GM08714 (cell line): ENCODE data around the gene SLIT3.
"Not testable (repeated sequence)": the region's sequence is repeated elsewhere in the genome, so short reads cannot be mapped to it uniquely, and the experiment has no call there.

ENCODE experiments used
- H3K4me3 ChIP-seq: fragments of 200-500 bp; sonication (Bioruptor generic); 2 replicates; pipeline ENCODE4 v1.5.1; 2014; ENCODE audit warnings: mild to moderate bottlenecking, low read length, inconsistent platforms
- ZNF274 ChIP-seq: IDR thresholded peaks from 2 replicates; pipeline ENCODE4 v1.6.1; 2012; ENCODE audit warnings: mild to moderate bottlenecking, low read depth, low read length

Gene SLIT3

DNA sequence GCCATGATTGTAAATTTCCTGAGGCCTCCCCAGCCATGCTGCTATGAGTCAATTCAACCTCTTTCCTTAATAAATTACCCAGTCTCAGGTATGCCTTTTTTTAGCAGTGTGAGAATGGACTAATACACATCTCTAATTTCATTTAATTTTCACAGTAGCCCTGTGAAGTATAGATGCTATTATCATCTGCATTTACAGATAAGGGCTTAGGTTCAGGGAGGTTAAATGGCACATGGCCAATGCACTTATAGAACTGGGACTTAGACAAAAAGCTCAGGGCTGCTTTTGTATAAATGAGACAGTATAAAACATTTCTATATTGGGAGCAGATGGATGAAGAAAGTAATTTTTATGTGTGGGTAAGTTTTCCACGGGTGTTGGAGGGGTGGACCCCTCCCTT, 658.9 kb downstream of the SLIT3 start:
- H3K4me3 ChIP-seq: no peak overlapping the region
- no peak for TF ChIP-seq ZNF274

DNA sequence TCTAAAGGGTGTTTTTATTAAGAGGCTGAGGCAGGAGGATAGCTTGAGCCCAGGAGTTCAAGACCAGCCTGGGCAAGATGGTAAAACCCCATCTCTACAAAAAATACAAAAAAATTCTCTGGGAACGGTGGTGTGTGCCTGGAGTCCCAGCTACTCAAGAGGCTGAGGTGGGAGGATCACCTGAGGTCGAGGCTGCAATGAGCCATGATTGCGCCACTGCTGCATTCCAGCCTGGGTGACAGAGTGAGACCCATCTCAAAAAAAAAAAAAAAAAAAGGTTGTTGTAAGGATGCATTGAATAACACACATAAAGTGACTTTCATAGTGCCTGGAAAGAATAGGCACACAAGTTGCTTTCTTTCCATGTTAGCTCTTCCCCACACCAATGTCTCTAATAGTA, 662.1 kb downstream of the SLIT3 start:
- H3K4me3 ChIP-seq: not testable (repeated sequence)

DNA sequence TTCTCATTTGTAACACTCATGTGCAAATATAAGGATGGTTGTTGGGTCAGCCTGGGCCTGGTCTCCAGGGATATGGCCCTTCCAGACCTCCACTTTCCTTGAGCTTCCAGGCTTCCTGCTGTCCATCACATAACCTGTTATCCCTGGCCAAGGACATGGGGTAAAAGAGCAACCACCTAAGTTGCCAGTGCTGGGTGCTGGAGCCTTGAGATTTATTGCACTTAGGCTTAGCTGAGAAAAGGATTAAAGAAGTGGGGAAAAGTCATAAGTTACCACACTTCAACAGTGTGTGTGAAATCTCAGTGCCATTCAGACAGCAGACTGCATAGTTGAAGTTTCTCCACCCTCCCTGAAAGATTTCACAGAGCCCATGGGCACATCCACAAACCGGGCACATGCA, 663.1 kb downstream of the SLIT3 start:
- no peak for TF ChIP-seq ZNF274

DNA sequence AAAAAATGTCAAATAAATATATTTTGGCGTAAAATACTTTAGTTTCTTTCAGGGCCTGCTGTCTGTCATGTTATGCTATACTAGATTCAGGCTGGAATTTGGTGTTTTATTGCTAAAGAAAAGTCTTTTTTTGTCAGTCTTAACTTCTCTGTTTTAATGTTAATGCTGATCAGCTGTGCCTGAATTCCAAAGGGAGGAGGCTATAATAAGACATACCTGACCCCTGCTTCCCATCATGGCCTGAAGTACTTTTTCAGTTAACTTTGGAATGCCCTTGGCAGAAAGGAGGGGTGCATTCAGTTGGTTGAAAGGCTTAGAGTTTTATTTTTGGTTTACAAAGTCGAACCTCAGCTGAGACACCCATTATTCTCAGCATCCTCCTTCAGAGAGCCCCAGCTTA, 663.7 kb downstream of the SLIT3 start:
- no peak for TF ChIP-seq ZNF274
- no peak overlapping the region for H3K4me3 ChIP-seq

More for the DNA sequence above, 663.1 kb downstream of the SLIT3 start:
- H3K4me3 ChIP-seq: no peak overlapping the region

DNA sequence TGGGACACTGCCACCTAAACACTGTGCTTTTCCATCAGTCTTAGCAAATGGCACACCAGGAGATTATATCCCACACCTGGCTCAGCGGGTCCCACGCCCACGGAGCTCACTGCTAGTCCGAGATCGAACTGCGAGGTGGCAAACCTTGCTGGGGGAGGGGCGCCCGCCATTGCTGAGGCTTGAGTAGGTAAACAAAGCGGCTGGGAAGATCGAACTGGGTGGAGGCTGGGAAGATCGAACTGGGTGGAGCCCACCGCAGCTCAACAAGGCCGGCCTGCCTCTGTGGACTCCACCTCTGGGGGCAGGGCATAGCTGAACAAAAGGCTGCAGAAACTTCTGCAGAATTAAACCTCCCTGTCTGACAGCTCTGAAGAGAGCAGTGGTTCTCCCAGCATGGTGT, 670.0 kb downstream of the SLIT3 start:
- H3K4me3 ChIP-seq: not testable (repeated sequence)

DNA sequence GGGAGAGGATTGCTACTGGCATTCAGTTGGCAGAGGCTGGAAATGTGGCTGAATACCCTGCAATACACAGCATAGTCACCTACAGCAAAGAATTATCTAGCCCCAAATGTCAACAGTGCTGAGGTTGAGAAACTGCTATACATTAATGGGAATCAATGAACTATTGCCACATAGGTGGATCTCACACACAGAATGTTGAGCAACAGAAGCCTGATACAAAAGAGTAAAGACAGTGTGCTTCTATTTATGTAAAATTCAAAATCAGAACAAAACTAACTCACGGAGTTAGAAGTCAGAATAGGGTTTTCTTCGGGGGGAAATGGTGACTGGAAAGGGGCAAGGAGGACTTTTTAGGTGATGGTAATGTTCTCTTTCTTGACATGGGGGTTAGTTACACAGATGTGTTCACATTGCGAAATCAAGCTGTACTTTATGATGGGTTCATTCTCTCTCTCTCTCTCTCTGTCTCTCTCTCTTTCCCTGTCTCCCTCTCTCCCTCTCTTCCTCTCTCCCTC, 676.0 kb downstream of the SLIT3 start:
- no peak overlapping the region for H3K4me3 ChIP-seq
- no peak for TF ChIP-seq ZNF274

DNA sequence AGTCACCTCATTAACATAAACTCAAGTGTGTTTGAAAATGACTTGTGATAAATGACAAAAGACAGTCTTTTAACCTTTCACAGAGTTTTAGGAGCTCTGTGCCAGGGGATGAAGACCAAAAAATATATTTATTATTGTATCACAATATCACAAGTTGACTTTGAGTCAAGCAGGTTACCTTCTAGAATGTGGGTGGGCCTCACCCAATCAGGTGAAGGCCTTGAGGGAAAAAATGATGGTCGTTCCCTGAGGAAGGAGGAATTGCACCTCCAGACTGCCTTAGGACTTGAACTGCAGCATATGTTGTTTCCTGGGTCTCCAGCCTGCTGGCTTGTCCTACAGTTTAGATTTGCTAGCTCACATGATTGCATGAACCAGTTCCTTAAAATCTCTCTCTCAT, 680.1 kb downstream of the SLIT3 start:
- no peak overlapping the region for H3K4me3 ChIP-seq
- TF ChIP-seq ZNF274: no peak

DNA sequence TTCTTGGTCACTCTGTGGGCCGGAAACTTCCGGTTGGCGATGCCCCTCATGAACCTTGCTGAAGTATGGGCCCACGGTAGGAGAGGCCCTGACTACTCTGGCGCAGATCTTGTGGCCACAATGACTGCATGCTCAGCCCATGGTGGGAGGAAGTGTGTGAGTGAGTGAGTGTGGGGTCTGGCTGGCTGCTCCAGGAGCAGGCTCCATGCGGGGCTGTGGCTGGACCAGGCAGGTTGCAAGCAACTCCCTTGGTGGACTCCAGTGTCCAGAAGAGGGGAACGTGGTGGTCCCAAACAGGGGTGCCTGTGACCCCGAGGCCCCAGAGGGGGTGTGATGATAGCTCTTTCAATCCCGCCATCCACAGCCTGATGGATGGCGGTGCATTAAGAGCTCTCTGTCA, 686.3 kb downstream of the SLIT3 start:
- TF ChIP-seq ZNF274: no peak
- H3K4me3 ChIP-seq: no peak overlapping the region

DNA sequence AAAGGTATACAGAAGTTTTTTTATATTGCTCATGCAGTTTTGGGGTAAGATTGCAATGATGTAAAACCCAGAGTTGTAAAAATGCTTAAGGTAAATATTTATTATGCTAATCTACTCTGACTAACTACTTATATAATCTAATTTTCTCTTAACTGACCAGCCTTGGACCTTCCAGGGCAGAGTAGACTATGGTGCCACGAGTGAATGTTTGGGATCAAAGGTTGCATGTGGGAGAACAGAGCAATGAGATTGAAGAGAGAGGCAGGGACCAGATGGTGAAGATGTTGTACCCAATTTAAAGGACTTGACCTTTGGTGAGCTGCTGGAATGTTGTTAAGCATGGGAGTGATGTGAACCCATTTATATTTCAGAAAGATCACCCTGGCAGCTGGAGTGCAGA, 686.9 kb downstream of the SLIT3 start:
- H3K4me3 ChIP-seq: no peak overlapping the region
- no peak for TF ChIP-seq ZNF274

DNA sequence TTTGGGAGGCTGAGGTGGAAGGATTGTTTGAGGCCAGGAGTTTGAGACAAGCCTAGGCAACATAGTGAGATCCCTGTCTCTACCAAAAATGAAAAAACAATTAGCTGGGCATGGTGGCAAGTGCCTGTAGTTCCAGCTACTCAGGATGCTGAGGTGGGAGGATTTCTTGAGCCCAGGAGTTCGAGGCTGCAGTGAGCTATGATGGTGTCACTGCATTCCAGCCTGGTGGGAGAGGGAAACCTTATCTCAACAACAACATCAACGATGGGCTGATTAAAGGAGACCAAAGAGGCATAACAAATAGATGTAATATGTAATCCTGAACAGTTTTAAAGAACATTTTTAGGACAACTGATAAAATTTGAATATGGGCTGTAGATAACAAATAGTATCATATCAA, 687.5 kb downstream of the SLIT3 start:
- no peak overlapping the region for H3K4me3 ChIP-seq
- no peak for TF ChIP-seq ZNF274

DNA sequence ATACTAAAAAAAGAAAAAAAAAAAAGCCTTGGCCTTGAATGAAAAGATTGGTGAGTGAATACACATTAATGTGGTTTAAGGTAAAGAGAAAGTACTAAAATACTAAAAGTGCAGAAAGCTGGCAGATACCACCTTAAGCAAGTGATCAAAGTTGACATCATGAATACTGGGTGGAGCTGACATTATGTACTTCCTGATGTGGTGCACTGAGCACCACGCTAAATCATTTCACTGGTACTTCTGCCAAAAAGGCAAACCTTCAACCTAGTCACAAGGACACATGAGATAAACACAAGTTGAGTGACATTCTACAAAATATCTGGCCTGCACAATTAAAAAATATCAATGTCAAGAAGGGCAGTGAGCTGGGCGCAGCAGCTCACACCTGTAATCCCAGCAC, 687.9 kb downstream of the SLIT3 start:
- H3K4me3 ChIP-seq: no peak overlapping the region
- TF ChIP-seq ZNF274: no peak

DNA sequence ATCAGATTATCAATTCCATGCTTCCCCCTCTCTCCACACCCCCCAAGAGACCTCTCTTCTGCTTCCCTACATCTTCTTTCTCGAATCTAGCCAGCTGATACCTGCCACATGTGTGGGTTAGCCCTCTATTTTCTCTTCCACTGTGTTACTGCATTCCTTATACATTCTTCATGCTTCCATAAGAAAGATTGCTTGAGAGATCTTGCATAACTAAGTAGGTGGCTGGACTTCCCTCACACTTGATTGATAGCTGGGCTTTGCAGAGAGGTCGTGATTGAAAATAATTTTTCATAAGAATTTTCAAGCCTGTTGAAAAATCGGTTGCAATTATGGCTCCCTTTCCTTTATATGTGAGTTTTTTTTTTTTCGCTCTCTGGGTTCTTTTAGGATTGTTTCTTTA, 688.8 kb downstream of the SLIT3 start:
- TF ChIP-seq ZNF274: no peak
- no peak overlapping the region for H3K4me3 ChIP-seq
